ENCODE results near the gene KDM2B.

DNA sequence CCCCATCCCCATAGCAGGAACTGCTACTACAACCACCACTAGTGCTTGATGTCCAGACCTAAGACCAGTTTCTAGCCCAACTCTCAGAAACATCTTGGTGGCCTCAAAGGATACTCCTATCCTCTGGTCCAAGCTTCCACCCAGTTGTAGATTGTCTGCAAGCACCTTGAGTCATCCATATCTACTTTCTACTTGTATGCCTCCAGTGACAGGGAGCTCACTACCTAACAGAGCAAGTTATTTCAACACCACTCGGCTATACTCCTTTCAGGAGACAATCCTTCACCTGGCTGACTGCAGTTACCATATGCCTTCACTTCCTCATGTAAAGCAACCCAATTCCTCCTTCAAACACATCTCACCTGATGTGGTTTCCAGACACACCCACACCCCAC is 49.5 kb downstream of the KDM2B start:
- TF ChIP-seq, protein P1, sequence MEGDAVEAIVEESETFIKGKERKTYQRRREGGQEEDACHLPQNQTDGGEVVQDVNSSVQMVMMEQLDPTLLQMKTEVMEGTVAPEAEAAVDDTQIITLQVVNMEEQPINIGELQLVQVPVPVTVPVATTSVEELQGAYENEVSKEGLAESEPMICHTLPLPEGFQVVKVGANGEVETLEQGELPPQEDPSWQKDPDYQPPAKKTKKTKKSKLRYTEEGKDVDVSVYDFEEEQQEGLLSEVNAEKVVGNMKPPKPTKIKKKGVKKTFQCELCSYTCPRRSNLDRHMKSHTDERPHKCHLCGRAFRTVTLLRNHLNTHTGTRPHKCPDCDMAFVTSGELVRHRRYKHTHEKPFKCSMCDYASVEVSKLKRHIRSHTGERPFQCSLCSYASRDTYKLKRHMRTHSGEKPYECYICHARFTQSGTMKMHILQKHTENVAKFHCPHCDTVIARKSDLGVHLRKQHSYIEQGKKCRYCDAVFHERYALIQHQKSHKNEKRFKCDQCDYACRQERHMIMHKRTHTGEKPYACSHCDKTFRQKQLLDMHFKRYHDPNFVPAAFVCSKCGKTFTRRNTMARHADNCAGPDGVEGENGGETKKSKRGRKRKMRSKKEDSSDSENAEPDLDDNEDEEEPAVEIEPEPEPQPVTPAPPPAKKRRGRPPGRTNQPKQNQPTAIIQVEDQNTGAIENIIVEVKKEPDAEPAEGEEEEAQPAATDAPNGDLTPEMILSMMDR (conservative IDR thresholded peaks at IDR 0.05): no peak
- no peak for TF ChIP-seq EZH2 (IDR thresholded peaks at IDR 0.05; ENCODE audit: low read depth)
